Cardiac fibroblast (primary cell): ENCODE data around the gene ALKBH7.
"Not testable (repeated sequence)": the region's sequence is repeated elsewhere in the genome, so short reads cannot be mapped to it uniquely, and the experiment has no call there.

ENCODE experiments used
- DNase-seq, 2 donors: peaks; one replicate each; pipeline versions ENCODE4 v3.0.0 to v3.0.0-alpha.2; 2010; ENCODE audit warnings: low read depth in 2 of 2
- H3K4me3 ChIP-seq, 2 donors: replicated peaks in 1 of 2; 1 replicate in 1 of 2; 2 replicates in 1 of 2; pipeline ENCODE4 v1.5.1; 2011; ENCODE audit warnings: low read depth in 2 of 2, low read length in 2 of 2, mild to moderate bottlenecking in 2 of 2, moderate library complexity in 1 of 2
- TF ChIP-seq, protein P1 (sequence below): IDR thresholded peaks from one replicate; pipeline ENCODE4 v1.5.1; 2011; ENCODE audit warnings: low read depth, mild to moderate bottlenecking, low read length, inconsistent platforms

Gene ALKBH7

DNA sequence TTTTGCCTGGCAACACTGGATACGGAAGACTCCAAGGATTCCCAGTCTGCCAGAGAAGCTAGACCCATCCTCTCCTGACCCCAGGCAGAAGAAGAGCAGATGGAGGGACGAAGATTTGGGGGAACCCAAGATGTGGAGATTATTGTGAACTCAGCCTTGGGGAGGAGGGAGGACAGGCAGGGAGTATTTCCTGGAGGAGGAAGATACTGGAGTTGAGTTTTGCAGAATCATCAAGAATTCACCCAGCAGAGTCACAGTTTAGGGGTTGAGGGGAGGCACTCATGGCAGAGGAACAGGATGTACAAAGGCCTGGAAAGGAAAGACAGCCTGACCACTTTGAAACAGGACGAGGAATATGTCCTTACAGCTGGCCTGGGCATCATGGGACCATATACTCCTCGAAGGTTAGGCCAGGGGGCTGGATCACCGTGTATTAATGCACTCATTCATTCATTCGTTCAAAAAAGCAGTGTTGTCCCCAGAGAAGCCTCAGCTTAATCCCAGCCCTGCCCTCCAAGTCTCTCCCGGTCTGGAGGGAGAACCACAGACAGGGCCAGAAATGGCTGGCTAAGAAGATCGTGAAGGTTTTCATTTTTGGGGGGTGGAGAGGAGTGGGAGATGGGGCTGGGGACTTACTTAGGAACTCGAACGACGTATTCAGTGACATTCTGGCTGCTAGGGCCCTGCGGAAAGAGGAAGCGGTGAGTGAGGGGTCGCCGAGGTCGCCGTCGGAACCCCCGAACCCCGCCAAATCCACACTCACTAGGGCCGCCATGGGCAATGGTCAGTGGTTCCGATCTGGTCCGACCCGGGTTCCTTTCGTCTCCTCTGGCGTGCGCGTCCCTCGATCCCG is 19.9 kb downstream of the ALKBH7 start:
- TF ChIP-seq, protein P1, sequence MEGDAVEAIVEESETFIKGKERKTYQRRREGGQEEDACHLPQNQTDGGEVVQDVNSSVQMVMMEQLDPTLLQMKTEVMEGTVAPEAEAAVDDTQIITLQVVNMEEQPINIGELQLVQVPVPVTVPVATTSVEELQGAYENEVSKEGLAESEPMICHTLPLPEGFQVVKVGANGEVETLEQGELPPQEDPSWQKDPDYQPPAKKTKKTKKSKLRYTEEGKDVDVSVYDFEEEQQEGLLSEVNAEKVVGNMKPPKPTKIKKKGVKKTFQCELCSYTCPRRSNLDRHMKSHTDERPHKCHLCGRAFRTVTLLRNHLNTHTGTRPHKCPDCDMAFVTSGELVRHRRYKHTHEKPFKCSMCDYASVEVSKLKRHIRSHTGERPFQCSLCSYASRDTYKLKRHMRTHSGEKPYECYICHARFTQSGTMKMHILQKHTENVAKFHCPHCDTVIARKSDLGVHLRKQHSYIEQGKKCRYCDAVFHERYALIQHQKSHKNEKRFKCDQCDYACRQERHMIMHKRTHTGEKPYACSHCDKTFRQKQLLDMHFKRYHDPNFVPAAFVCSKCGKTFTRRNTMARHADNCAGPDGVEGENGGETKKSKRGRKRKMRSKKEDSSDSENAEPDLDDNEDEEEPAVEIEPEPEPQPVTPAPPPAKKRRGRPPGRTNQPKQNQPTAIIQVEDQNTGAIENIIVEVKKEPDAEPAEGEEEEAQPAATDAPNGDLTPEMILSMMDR = no peak
- DNase-seq = no peak

DNA sequence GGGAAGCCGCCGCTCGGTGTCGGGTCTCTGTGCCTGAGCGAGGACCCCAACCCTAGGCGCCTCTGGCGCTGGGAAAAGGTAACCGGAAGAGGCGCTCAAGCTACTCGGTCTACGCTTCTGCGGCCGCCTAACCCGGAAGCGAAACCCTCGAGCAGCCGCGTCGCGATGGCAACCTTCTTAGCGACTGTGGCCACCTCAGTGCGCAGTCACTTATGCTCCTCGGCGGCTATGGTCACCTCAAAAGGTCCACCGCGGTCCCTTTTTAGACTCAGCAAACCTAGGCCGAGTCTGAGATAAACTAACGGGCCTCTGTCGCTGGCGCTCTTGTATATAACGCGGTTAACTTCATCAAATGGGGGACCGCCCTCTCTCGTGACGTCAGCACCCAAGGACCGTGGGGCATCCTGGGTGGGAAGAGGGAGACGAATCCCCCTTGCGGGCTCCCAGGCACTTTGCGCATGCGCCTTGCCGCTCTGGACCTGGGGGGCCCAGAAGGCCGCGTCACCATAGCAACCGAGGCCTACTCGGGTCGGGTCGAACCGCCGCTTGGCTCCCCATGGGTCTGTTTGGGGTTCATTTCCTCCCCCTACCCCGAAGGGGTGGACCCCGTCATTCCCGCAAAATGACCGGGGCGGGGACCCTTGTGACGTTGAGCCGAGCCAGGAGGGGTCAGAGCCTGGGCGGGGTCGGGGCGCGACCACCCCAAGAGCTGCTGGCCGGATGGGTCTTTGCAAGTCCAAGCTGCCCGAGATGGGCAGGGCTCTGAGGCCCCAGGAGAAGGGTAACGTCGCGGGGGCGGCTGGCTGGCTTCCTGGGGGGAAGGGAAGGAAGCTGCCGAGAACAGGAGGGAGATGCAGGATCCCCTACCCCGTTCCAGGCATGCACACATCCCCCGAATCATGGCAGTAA is 20.7 kb downstream of the ALKBH7 start, which contains the start of gene GTF2F1:
Gene GTF2F1, minus strand, starts transcription at position 91 of the 909 bp plus-strand sequence. CDS start 169 bp downstream, outside the sequence.
- peak within 1 kb of the TSS; percentile 86 to 90 for H3K4me3 ChIP-seq
- TF ChIP-seq, protein P1 = peak; percentile 33
- peak; percentile 97 to 98 for DNase-seq

More for the DNA sequence above, 19.9 kb downstream of the ALKBH7 start:
- peak overlapping the region; percentile 86 to 90 for H3K4me3 ChIP-seq

DNA sequence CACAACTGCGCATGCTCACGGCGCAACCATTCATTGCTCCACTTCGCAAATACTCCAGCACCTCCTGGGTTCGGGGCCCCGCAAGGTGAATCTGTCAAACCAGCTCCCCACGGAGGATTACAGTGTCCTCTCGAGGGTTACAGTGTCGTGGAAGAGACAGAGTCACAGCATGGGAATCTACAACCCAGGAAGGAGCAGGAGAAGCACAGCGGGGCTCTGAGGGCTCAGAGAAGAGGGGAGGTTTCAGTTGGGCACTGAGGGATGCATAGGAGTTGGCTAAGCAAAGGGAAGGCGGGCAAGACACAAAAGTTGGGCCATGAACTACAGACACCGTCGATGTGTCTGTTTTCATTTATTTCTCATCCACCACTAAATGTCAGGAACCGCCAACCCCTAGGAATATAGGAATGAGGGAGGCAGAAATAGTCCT is 21.4 kb downstream of the ALKBH7 start:
- H3K4me3 ChIP-seq = peak overlapping the region; percentile 86 to 90
- TF ChIP-seq, protein P1 = no peak
- DNase-seq = no peak

DNA sequence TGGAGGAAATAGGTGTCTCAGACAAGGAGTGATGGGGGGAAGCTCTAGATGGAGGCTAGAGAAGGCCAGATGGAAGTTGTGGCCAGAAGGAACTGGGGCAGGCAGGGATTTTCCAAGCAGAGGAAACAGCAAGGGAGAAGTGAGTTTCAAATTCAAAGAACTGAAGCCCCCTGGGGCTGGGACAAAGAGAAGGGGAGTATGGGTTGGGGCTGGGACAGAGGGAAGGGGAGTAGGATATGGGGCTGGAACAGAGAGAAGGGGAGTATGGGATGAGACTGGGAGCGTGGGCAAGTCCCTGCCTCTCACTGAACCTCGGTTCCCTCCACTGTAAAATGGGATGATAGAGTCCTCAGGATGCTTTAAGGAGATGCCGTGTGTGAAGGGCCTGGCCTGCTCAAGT is 22.2 kb downstream of the ALKBH7 start:
- no peak for DNase-seq
- H3K4me3 ChIP-seq = no peak overlapping the region
- TF ChIP-seq, protein P1 = no peak

DNA sequence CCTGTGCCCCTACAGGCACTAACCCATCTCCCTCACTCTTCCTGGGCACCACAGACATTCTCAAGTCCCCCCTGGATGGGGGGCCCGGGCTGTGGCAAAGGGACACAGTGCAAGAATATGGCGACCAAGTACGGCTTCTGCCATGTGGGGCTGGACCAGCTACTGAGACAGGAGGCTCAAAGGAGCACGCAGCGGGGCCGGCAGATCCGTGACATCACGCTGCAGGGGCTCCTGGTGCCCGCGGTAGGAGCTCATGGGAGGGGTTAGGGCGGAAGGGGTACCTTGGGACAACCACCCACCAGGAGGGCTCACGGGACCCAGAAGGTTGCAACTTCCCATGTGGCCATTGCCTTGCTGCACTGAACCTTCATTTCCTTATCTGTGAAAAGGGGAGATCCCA is 23.7 kb downstream of the ALKBH7 start:
- H3K4me3 ChIP-seq = no peak overlapping the region
- TF ChIP-seq, protein P1 = no peak
- DNase-seq = no peak

DNA sequence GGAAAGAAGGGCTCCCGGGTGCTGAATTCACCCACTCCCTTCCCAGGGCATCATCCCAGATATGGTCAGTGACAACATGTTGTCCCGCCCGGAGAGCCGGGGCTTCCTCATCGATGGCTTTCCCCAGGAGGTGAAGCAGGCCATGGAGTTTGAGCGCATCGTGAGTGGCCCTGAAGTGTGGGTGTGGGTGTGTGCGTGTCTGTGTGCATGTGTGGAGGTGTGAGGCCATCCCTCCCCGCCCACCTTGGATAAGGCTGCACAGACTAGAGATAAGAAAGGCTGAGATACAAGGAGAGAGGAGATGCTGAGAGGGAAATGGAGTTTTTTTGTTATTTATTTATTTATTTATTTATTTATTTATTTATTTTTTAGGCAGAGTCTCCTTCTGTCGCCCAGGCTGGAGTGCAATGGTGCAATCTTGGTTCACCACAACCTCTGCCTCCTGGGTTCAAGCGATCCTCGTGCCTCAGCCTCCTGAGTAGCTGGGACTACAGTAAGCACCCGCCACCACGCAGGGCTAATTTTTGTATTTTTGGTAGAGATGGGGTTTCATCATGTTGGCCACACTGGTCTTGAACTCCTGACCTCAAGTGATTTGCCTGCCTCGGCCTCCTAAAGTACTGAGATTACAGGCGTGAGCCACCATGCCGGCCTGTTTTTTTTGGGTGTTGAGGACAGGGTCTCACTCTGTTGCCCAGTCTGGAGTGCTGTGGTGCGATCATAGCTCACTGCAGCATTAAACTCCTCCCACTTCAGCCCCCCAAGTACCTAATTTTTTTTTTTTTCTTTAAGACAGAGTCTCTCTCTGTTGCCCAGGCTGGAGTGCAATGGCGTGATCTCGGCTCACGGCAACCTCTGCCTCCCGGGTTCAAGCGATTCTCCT is 27.7 kb downstream of the ALKBH7 start:
- not testable (repeated sequence) for H3K4me3 ChIP-seq, DNase-seq
